M059J (cell line): ENCODE data around the gene LDHAL6B. TPM values are rescaled to one million over a fixed set of nuclear protein-coding genes. Genes with fewer than 3 reads are reported as not detected.

Experiments
- DNase-seq: peaks from one replicate; pipeline ENCODE4 v3.0.0-alpha.2; 2012; ENCODE audit warnings: low read depth
- total RNA-seq: library from RNA; depleted of rRNA; stranded (reverse); fragments of >200 nt; shearing (Covaris generic); gene quantifications from 2 replicates; pipeline ENCODE4 v1.2.3, GENCODE V29; 2014; rRNA removed

Gene LDHAL6B
- total RNA-seq, 1 experiment from 2014 or later, result not detected

DNA sequence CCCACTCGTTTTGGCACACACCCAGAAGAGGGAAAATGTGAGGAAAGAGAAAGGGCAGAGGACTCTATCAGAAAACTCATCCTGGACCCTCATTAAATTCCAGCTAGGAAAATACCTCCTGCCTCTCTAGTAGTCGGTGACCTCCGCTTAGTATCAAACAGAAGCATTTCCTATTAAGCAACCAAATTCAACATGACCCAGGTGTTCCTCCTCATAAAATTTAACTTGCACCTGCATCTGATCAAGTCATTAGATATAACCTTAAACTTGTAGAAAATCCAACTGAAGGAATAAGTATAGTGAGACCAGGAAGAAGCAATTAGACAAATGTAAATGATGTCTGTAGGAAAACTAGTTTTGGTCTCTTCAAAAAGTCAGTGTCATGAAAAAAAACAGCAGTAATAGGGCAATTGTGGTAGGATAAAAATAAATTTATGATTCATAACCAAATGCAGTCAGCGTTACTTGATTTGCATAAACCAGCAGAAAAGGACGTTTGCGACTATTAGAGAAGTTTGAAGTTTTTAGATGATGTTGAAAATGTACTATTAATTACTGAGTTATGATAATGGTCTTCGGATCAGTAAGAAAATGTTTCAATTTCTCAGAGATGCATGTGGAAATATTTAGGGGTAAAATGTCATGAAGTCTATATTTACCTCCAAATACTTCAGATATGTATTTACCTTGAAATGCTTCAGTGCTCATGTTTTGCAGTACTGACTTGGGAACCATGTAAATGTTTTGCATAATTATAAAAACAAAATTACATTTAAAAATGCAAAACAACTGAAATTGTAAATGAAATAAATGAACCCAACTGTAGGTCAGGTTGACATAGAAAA is 44.6 kb downstream of the LDHAL6B start:
- DNase-seq, result no peak

- DNase-seq, result no peak
These were observed 45.5 kb downstream of the LDHAL6B start for GRCh38 chr15:59252137-59252536.

GRCh38 chr15:59255680-59256336 is 49.2 kb downstream of the LDHAL6B start:
- no peak for DNase-seq

DNA sequence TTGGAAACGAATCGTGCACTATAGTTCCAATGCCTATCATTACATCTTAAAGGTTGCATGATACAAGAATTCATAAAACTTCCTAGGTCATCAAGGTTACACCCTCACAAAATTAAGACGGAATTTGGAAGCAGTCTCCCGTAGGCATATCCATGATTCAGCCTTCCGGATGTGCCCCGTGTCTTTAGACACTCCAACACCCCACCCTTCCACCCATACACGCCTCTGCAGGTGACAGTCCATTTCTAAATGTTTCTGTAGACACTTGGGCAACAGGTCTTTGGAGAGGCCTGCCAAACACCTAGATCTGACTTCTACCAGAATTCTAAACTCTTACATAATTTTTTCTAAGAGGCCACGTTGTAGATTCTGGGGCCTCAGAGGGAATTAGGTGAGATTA is 49.8 kb downstream of the LDHAL6B start:
- DNase-seq, result no peak

- no peak for DNase-seq
These were observed 50.5 kb downstream of the LDHAL6B start for GRCh38 chr15:59257140-59257539.

Other genes starting within 250 kb of the LDHAL6B start
- gene RNF111, start 219.2 kb upstream of the LDHAL6B start, total RNA-seq, result 16.7 and 20.9 TPM in 2 replicates
- gene CCNB2, start 101.7 kb upstream of the LDHAL6B start, total RNA-seq, result 164 and 165 TPM in 2 replicates
- 131 and 141 TPM in 2 replicates for gene MYO1E, start 166.0 kb downstream of the LDHAL6B start, total RNA-seq
- 1.1 and 3.3 TPM in 2 replicates for gene FAM81A, start 231.3 kb downstream of the LDHAL6B start, total RNA-seq